GM18858 (cell line): ENCODE measurements around the gene HAGH.
"Not testable (repeated sequence)": the region's sequence is repeated elsewhere in the genome, so short reads cannot be mapped to it uniquely, and the experiment has no call there.

ENCODE experiments used
- ATAC-seq: cut with Tn5 transposase; IDR thresholded peaks from one replicate; pipeline ENCODE4 v1.9.1; 2021; ENCODE audit not compliant: unreplicated experiment

The HAGH gene

GRCh38 chr16:1826691-1827573 lies at the start of gene HAGH, which contains the start of gene FAHD1:
HAGH (minus strand) TSS chr16:1826825; CDS start chr16:1826787, 38 bp downstream.
FAHD1 (plus strand) TSS chr16:1827206; CDS start chr16:1827239, 33 bp downstream.
- peak; percentile 60 for ATAC-seq

- ATAC-seq: not testable (repeated sequence)
Observed at GRCh38 chr16:1876066-1876465, 49.4 kb upstream of the HAGH start.

- no peak for ATAC-seq
Observed at GRCh38 chr16:1874854-1875253, 48.2 kb upstream of the HAGH start.

- no peak for ATAC-seq
Observed at GRCh38 chr16:1871974-1872635, 45.5 kb upstream of the HAGH start, which contains the start of gene MEIOB. MEIOB (minus strand) TSS chr16:1872164; CDS start chr16:1868175, 3,989 bp downstream.

GRCh38 chr16:1870365-1871082 lies 43.9 kb upstream of the HAGH start:
- ATAC-seq: no peak

GRCh38 chr16:1865902-1866690 lies 39.5 kb upstream of the HAGH start:
- no peak for ATAC-seq

GRCh38 chr16:1863681-1864460 lies 37.2 kb upstream of the HAGH start:
- ATAC-seq: no peak

GRCh38 chr16:1862394-1862793 lies 35.8 kb upstream of the HAGH start:
- ATAC-seq: no peak

- ATAC-seq: no peak
Observed at GRCh38 chr16:1861730-1862129, 35.1 kb upstream of the HAGH start.

- ATAC-seq: no peak
Observed at GRCh38 chr16:1859650-1860049, 33.0 kb upstream of the HAGH start.

- ATAC-seq: no peak
Observed at GRCh38 chr16:1858189-1858865, 31.7 kb upstream of the HAGH start.

- ATAC-seq: no peak
Observed at GRCh38 chr16:1857433-1858097, 30.9 kb upstream of the HAGH start.

GRCh38 chr16:1851793-1852192 lies 25.2 kb upstream of the HAGH start:
- no peak for ATAC-seq

- no peak for ATAC-seq
Observed at GRCh38 chr16:1850981-1851380, 24.4 kb upstream of the HAGH start.

- ATAC-seq: no peak
Observed at GRCh38 chr16:1846416-1846815, 19.8 kb upstream of the HAGH start.

GRCh38 chr16:1845985-1846384 lies 19.4 kb upstream of the HAGH start:
- no peak for ATAC-seq

GRCh38 chr16:1839554-1839953 lies 12.9 kb upstream of the HAGH start:
- ATAC-seq: no peak

GRCh38 chr16:1834096-1834495 lies 7.5 kb upstream of the HAGH start:
- no peak for ATAC-seq
